GM12878 (cell line): ENCODE measurements around the gene DOCK7. TPM values are rescaled to one million over a fixed set of nuclear protein-coding genes. Genes with fewer than 3 reads are reported as not detected.

ENCODE experiments used
- EZH2 ChIP-seq: IDR thresholded peaks from 2 replicates; pipeline ENCODE4 v1.6.1; 2012; ENCODE audit warnings: low read depth, mild to moderate bottlenecking, control low read depth, inconsistent platforms, low read length, borderline replicate concordance; ENCODE audit not compliant: control insufficient read depth
- KLF5 ChIP-seq: fragments of 450-650 bp; IDR thresholded peaks from 2 replicates; pipeline ENCODE4 v1.6.1; 2014; ENCODE audit warnings: mild to moderate bottlenecking; ENCODE audit not compliant: partially characterized antibody
- MAX ChIP-seq: IDR thresholded peaks from 2 replicates; pipeline ENCODE4 v1.6.1; 2012; ENCODE audit warnings: low read depth, low read length, improper control_type of control experiment
- MEF2A ChIP-seq: IDR thresholded peaks from 2 replicates; pipeline ENCODE4 v1.6.1; 2011; ENCODE audit warnings: low read depth, mild to moderate bottlenecking, low read length, moderate library complexity; ENCODE audit not compliant: insufficient read depth
- MTA2 ChIP-seq: fragments of 450-650 bp; IDR thresholded peaks from 2 replicates; pipeline ENCODE4 v1.6.1; 2016; ENCODE audit warnings: low read depth, mild to moderate bottlenecking, moderate library complexity
- MTA3 ChIP-seq: IDR thresholded peaks from 2 replicates; pipeline ENCODE4 v1.6.1; 2012; ENCODE audit warnings: low read length, inconsistent platforms, borderline replicate concordance
- NRF1 ChIP-seq: conservative IDR thresholded peaks from 2 replicates; pipeline ENCODE4 v1.6.1; 2011; ENCODE audit warnings: mild to moderate bottlenecking, low read depth, low read length, improper control_type of control experiment
- RB1 ChIP-seq: fragments of 450-650 bp; formaldehyde crosslinking; IDR thresholded peaks from 2 replicates; pipeline ENCODE4 v1.6.1; 2017; ENCODE audit warnings: mild to moderate bottlenecking, borderline replicate concordance
- RFX5 ChIP-seq: IDR thresholded peaks from 2 replicates; pipeline ENCODE4 v1.6.1; 2011; ENCODE audit warnings: low read depth, low read length, improper control_type of control experiment
- SKIL ChIP-seq: fragments of 450-650 bp; IDR thresholded peaks from 2 replicates; pipeline ENCODE4 v1.6.1; 2017; ENCODE audit warnings: mild to moderate bottlenecking, low read depth, inconsistent platforms; ENCODE audit not compliant: poor library complexity, severe bottlenecking
- SMAD1 ChIP-seq: fragments of 450-650 bp; IDR thresholded peaks from 2 replicates; pipeline ENCODE4 v1.6.1; 2018; ENCODE audit warnings: mild to moderate bottlenecking, low read depth; ENCODE audit not compliant: partially characterized antibody
- WRNIP1 ChIP-seq: IDR thresholded peaks from 2 replicates; pipeline ENCODE4 v1.6.1; 2011; ENCODE audit warnings: low read depth, low read length, improper control_type of control experiment, borderline replicate concordance
- ZBTB40 ChIP-seq: fragments of 450-650 bp; IDR thresholded peaks from 2 replicates; pipeline ENCODE4 v1.6.1; 2016; ENCODE audit warnings: mild to moderate bottlenecking, moderate library complexity, borderline replicate concordance
- polyA plus RNA-seq, 11 experiments: library from polyadenylated mRNA; depleted of rRNA in 4 of 11; unstranded in 6 of 11; stranded (reverse) in 5 of 11; fragments of >200 nt; fragmentation: Nextera tagmentation in 4 of 11; fragmentation: Illumina TruSeq in 1 of 11; extraction: Ambion mirVana in 4 of 11; extraction: Trizol in 1 of 11; gene quantifications; 1 replicate in 1 of 11; 2 replicates in 10 of 11; pipeline versions ENCODE4 v1.2.1 to v1.2.3, GENCODE V29; 2011 to 2016; ENCODE audit warnings: inconsistent platforms in 2 of 11, missing spikeins in 2 of 11, low read depth in 1 of 11
- total RNA-seq, 4 experiments: library from RNA; depleted of rRNA in 3 of 4; stranded (reverse); fragments of >200 nt in 3 of 4; fragmentation: Illumina TruSeq in 1 of 4; extraction: Trizol in 1 of 4; gene quantifications; 2 replicates each; pipeline versions ENCODE4 v1.2.1 to v1.2.3, GENCODE V29; 2013 to 2021
- TF ChIP-seq, protein P1 (sequence below): fragments of 450-650 bp; IDR thresholded peaks from 2 replicates; pipeline ENCODE4 v1.6.1; 2017; ENCODE audit warnings: mild to moderate bottlenecking
- TF ChIP-seq, protein P2 (sequence below): fragments of 450-650 bp; IDR thresholded peaks from 2 replicates; pipeline ENCODE4 v1.6.1; 2017; ENCODE audit warnings: low read depth, mild to moderate bottlenecking, moderate library complexity
- TF ChIP-seq, protein P3 (sequence below): fragments of 450-650 bp; conservative IDR thresholded peaks from 2 replicates; pipeline ENCODE4 v1.6.1; 2017; ENCODE audit warnings: mild to moderate bottlenecking, moderate library complexity

Gene DOCK7
- total and polyA plus RNA-seq, 10 of the 15 experiments (the other 5 are each of a cell fraction or from before 2014, with no cell fraction given) = 4.8 to 34.6 (median 26.9) TPM

DNA sequence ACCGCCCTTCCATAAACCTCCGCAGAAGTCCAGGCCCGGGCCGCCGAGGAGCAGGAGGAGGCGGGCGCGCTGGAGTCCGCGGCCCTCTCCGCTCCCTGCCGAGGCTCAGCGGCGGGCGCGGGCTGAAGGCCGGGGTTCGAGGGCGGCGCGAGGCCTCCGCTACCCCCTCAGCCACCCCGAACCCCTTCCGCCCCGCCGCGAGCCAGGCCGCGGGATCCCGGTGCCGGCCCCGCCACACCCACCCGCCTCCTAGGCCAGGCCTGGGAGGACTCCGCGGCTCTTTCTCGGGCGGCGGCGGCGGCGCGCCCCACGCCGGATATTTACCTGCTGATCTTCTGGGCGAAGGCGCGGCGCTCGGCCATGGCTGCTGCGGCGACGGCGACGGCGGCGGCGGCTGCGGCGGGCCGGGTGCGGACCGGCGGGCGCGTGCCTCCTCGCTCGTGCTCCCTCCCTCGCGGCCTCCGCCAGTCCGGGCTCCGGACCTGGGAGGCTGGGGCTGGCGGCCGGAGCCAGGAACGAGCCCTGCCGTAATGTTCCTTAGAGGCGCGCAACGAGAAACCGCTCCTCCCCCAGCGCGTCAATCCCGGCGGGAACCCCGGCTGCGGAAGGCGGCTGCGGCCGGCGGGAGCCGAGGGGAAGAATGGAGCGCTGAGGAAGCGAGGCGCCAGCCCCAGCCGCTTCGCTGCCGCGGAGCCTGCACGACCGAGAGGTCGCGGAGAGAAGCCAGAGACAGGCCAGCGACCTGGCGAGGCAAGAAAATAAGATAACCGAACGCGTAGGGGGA, at the start of gene DOCK7 (continued):
- no peak for TF ChIP-seq SKIL
- no peak for TF ChIP-seq RFX5
- 0 out of 2 replicates have a peak, but pooled peaks have one; percentile 8 for TF ChIP-seq MEF2A
- TF ChIP-seq MTA3 = no peak
- TF ChIP-seq, protein P1, sequence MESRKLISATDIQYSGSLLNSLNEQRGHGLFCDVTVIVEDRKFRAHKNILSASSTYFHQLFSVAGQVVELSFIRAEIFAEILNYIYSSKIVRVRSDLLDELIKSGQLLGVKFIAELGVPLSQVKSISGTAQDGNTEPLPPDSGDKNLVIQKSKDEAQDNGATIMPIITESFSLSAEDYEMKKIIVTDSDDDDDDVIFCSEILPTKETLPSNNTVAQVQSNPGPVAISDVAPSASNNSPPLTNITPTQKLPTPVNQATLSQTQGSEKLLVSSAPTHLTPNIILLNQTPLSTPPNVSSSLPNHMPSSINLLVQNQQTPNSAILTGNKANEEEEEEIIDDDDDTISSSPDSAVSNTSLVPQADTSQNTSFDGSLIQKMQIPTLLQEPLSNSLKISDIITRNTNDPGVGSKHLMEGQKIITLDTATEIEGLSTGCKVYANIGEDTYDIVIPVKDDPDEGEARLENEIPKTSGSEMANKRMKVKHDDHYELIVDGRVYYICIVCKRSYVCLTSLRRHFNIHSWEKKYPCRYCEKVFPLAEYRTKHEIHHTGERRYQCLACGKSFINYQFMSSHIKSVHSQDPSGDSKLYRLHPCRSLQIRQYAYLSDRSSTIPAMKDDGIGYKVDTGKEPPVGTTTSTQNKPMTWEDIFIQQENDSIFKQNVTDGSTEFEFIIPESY = no peak
- TF ChIP-seq KLF5 = no peak
- TF ChIP-seq WRNIP1 = no peak
- TF ChIP-seq SMAD1 = no peak
- TF ChIP-seq, protein P2, sequence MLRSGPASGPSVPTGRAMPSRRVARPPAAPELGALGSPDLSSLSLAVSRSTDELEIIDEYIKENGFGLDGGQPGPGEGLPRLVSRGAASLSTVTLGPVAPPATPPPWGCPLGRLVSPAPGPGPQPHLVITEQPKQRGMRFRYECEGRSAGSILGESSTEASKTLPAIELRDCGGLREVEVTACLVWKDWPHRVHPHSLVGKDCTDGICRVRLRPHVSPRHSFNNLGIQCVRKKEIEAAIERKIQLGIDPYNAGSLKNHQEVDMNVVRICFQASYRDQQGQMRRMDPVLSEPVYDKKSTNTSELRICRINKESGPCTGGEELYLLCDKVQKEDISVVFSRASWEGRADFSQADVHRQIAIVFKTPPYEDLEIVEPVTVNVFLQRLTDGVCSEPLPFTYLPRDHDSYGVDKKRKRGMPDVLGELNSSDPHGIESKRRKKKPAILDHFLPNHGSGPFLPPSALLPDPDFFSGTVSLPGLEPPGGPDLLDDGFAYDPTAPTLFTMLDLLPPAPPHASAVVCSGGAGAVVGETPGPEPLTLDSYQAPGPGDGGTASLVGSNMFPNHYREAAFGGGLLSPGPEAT = peak; percentile 73; the same call in 1 of the 2 replicates
- no peak for TF ChIP-seq MAX
- TF ChIP-seq, protein P3, sequence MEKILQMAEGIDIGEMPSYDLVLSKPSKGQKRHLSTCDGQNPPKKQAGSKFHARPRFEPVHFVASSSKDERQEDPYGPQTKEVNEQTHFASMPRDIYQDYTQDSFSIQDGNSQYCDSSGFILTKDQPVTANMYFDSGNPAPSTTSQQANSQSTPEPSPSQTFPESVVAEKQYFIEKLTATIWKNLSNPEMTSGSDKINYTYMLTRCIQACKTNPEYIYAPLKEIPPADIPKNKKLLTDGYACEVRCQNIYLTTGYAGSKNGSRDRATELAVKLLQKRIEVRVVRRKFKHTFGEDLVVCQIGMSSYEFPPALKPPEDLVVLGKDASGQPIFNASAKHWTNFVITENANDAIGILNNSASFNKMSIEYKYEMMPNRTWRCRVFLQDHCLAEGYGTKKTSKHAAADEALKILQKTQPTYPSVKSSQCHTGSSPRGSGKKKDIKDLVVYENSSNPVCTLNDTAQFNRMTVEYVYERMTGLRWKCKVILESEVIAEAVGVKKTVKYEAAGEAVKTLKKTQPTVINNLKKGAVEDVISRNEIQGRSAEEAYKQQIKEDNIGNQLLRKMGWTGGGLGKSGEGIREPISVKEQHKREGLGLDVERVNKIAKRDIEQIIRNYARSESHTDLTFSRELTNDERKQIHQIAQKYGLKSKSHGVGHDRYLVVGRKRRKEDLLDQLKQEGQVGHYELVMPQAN = peak; percentile 55
- no peak; the same call in 1 of the 2 replicates for TF ChIP-seq ZBTB40
- TF ChIP-seq NRF1 = no peak
- TF ChIP-seq EZH2 = no peak
- peak; percentile 90; the same call in 1 of the 2 replicates for TF ChIP-seq RB1
- TF ChIP-seq MTA2 = no peak
